AG04449 (cell line): ENCODE results near the gene ANKRD29.

Source experiments
- CTCF ChIA-PET: fragments of 350-600 bp; formaldehyde crosslinking; extraction: SDS; loops from one replicate; lab custom pipeline; 2021; ENCODE audit warnings: antibody characterized with exemption; lab: Yijun Ruan, JAX
- POLR2A ChIA-PET: fragments of 400-600, 350-600 bp; formaldehyde crosslinking; extraction: SDS; loops from one replicate; lab custom pipeline; 2020; ENCODE audit warnings: antibody characterized with exemption, inconsistent platforms; lab: Yijun Ruan, JAX
- DNase-seq: peaks from one replicate; pipeline ENCODE4 v3.0.0-alpha.2; 2010; ENCODE audit warnings: low read depth, low spot score
- H3K4me3 ChIP-seq: 2 replicates; pipeline ENCODE4 v1.5.1; 2011; ENCODE audit warnings: low read depth, mild to moderate bottlenecking, control low read depth, low read length
- CTCF ChIP-seq: IDR thresholded peaks from one replicate; pipeline ENCODE4 v1.5.1; 2011; ENCODE audit warnings: mild to moderate bottlenecking, moderate library complexity, low read length, control low read depth, inconsistent platforms; ENCODE audit not compliant: insufficient read depth; ENCODE audit errors: missing control alignments

The ANKRD29 gene

GRCh38 chr18:23661735-23662308, 889 bp downstream of the ANKRD29 start:
- no peak for TF ChIP-seq CTCF
- POLR2A ChIA-PET: no interaction called here
- peak overlapping the region; percentile 55 for H3K4me3 ChIP-seq
- DNase-seq: no peak
- CTCF ChIA-PET: interaction anchor here (0.9 to 1.5 kb wide), 3 partner anchors 10 to 41 kb away, joined by 3 to 4 read pairs (median 3); no protein-coding TSS in a partner anchor

GRCh38 chr18:23658285-23658684, 4.4 kb downstream of the ANKRD29 start:
- H3K4me3 ChIP-seq: no peak overlapping the region
- POLR2A ChIA-PET: no interaction called here
- CTCF ChIA-PET: no interaction called here
- DNase-seq: no peak
- TF ChIP-seq CTCF: no peak

- no peak for TF ChIP-seq CTCF
- CTCF ChIA-PET: interaction anchor here (1.1 to 1.5 kb wide), 3 partner anchors 9 to 30 kb away, joined by 3 to 8 read pairs (median 3); no protein-coding TSS in a partner anchor
- POLR2A ChIA-PET: no interaction called here
- DNase-seq: no peak
- H3K4me3 ChIP-seq: no peak overlapping the region
These were observed 10.5 kb downstream of the ANKRD29 start for GRCh38 chr18:23652232-23652631.

GRCh38 chr18:23650968-23651927, 11.5 kb downstream of the ANKRD29 start:
- DNase-seq: peak; percentile 19
- H3K4me3 ChIP-seq: no peak overlapping the region
- POLR2A ChIA-PET: no interaction called here
- CTCF ChIA-PET: interaction anchor here (1.1 to 1.5 kb wide), 4 partner anchors 10 to 45 kb away, joined by 3 to 8 read pairs (median 3); no protein-coding TSS in a partner anchor
- no peak for TF ChIP-seq CTCF

GRCh38 chr18:23648940-23649607, 13.6 kb downstream of the ANKRD29 start:
- H3K4me3 ChIP-seq: no peak overlapping the region
- DNase-seq: no peak
- POLR2A ChIA-PET: no interaction called here
- no peak for TF ChIP-seq CTCF
- CTCF ChIA-PET: no interaction called here
